ENCODE data around the gene PBX2.

PBX2 gene

DNA sequence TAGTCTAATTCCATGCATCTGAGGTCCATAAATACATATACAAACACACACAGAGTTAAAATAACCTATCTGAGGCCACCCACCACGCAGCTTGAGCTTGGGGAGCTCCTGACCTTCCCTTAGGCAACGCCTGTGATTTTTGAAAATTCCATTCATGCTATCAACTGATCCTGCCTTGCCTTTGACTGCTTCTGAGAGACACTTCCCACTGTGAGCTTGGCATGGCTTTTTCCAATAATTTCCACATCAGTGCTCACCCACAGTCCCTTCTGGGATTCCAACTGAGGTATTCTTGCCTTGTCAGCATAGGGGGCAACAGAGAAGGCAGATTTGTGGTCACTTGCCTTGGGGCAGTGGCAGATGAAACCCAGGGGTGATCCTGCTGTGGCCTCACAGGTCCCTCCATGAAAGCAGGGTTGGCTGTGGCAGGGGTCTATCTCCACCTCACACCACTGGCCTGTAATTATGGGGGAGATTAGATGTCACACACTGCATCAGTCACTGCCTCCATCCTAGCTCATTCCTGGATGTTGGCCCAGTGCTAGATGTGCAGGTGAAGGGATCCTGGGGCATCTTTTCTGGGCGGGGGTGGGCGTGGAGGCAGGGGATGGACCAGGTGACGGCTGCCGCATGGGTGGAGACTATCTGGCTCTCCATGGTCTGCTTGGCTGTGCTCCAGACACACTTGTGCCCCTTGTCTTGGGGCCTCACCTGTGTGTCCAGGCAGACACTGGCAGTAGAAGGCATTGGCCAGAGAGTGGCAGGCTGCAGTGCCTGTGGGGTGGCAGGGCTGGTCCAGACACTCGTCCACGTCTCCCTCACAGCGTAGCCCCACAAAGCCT, 13.6 kb upstream of the PBX2 start:
- ChIA-PET CTCF (interaction anchor here (0.6 kb wide), 1 partner anchor 636 kb away, joined by 3 read pairs; no protein-coding TSS in a partner anchor), POLR2A (ENCODE audit: low non-redundant PET) (no interaction called here)
- H3K27ac ChIP-seq, result no peak overlapping the region
- TF ChIP-seq, protein P1, sequence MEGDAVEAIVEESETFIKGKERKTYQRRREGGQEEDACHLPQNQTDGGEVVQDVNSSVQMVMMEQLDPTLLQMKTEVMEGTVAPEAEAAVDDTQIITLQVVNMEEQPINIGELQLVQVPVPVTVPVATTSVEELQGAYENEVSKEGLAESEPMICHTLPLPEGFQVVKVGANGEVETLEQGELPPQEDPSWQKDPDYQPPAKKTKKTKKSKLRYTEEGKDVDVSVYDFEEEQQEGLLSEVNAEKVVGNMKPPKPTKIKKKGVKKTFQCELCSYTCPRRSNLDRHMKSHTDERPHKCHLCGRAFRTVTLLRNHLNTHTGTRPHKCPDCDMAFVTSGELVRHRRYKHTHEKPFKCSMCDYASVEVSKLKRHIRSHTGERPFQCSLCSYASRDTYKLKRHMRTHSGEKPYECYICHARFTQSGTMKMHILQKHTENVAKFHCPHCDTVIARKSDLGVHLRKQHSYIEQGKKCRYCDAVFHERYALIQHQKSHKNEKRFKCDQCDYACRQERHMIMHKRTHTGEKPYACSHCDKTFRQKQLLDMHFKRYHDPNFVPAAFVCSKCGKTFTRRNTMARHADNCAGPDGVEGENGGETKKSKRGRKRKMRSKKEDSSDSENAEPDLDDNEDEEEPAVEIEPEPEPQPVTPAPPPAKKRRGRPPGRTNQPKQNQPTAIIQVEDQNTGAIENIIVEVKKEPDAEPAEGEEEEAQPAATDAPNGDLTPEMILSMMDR (conservative IDR thresholded peaks at IDR 0.05; ENCODE audit: low read depth), result no peak
- no peak for DNase-seq (ENCODE audit: low spot score)

- ChIA-PET POLR2A (ENCODE audit: low non-redundant PET) (no interaction called here), CTCF (no interaction called here)
- H3K27ac ChIP-seq, result no peak overlapping the region
- TF ChIP-seq, protein P1 (conservative IDR thresholded peaks at IDR 0.05; ENCODE audit: low read depth), result no peak
- no peak for DNase-seq (ENCODE audit: low spot score)
Observed at GRCh38 chr6:32202186-32202585, 12.2 kb upstream of the PBX2 start.

DNA sequence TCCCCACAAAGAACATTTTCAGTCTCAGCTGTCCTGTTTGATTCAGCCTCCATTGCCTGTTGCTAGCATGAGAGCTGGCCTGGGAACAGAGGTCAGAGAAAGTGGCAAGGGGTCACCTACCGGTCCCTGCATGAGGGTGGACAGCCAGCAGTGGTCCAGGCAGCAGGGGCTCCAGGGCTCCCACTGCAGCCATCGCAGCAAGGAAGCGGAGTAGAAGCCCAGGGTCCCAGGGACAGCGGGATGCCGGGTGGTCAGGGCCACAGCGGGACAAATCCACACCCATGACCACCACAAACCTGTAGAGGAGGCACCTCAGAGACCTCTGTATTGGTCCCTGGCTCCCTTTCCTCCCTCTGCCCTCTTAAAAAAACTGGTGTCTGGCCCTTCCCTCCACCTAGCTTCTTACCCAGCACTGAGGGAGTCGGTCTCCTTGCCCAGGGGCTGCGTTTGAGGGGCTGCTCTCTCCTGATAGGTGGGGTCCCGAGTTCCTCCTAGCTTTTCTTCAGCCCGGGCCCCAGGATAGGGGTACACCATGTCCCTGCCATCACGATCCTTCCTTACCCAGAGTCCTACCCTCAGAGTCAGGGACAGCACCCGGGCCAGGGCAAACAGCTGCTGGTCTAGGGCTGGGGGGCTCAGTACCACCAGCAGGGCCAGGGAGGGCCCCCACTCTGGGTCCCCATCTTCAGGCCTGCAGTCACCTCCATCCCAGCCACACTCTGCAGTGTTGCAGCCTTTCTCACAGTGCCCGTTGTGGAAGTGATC, 10.9 kb upstream of the PBX2 start:
- TF ChIP-seq, protein P1 (conservative IDR thresholded peaks at IDR 0.05; ENCODE audit: low read depth), result no peak
- DNase-seq (ENCODE audit: low spot score), result no peak
- CTCF ChIA-PET, result interaction anchor here (0.6 kb wide), 1 partner anchor 108 kb away, joined by 4 read pairs; no protein-coding TSS in a partner anchor
- POLR2A ChIA-PET (ENCODE audit: low non-redundant PET), result no interaction called here
- no peak overlapping the region for H3K27ac ChIP-seq

- ChIA-PET POLR2A (ENCODE audit: low non-redundant PET) (no interaction called here), CTCF (interaction anchor here (0.7 kb wide), 1 partner anchor 726 kb away, joined by 3 read pairs; no protein-coding TSS in a partner anchor)
- TF ChIP-seq, protein P1 (conservative IDR thresholded peaks at IDR 0.05; ENCODE audit: low read depth), result no peak
- no peak for DNase-seq (ENCODE audit: low spot score)
- H3K27ac ChIP-seq, result no peak overlapping the region
Observed at GRCh38 chr6:32198866-32199265, 8.9 kb upstream of the PBX2 start.

DNA sequence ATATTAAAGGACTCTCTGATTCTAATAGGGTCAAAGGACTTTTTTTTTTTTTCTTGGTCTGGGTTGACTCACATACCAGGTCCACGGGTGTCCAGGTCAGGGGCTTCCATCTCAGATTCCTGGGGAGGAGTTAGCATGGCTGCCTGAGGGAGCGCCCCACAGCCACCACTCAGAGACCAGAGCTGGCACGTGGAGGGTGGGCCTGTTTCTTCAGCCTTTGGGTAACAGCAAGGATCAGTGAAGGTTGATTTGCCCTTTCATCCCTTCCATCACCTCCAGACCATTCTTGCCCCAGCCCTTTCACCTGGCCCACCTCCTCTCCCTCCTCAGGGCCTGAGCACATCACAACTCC, 8.3 kb upstream of the PBX2 start:
- CTCF ChIA-PET, result interaction anchor here (0.6 to 0.7 kb wide), 2 partner anchors 56 to 727 kb away, joined by 3 read pairs; no protein-coding TSS in a partner anchor
- POLR2A ChIA-PET (ENCODE audit: low non-redundant PET), result no interaction called here
- peak overlapping the region; percentile 95; the same call in 1 of the 2 replicates for H3K27ac ChIP-seq
- DNase-seq (ENCODE audit: low spot score), result no peak
- TF ChIP-seq, protein P1 (conservative IDR thresholded peaks at IDR 0.05; ENCODE audit: low read depth), result no peak
